ENCODE results near the gene IGLL5.
"Not testable (repeated sequence)": the region's sequence is repeated elsewhere in the genome, so short reads cannot be mapped to it uniquely, and the experiment has no call there.

Gene IGLL5

GRCh38 chr22:22914726-22915669, 27.4 kb downstream of the IGLL5 start:
- no peak for DNase-seq (ENCODE audit: low spot score)

GRCh38 chr22:22915670-22916035, 28.0 kb downstream of the IGLL5 start:
- no peak for DNase-seq (ENCODE audit: low spot score)

- no peak for DNase-seq (ENCODE audit: low spot score)
Observed at GRCh38 chr22:22916215-22916951, 28.8 kb downstream of the IGLL5 start.

- no peak for DNase-seq (ENCODE audit: low spot score)
Observed at GRCh38 chr22:22916952-22917290, 29.3 kb downstream of the IGLL5 start.

GRCh38 chr22:22917377-22917776, 29.8 kb downstream of the IGLL5 start:
- no peak for DNase-seq (ENCODE audit: low spot score)

- DNase-seq (ENCODE audit: low spot score): no peak
Observed at GRCh38 chr22:22918297-22918965, 30.8 kb downstream of the IGLL5 start.

GRCh38 chr22:22919041-22919440, 31.4 kb downstream of the IGLL5 start:
- no peak for DNase-seq (ENCODE audit: low spot score)

GRCh38 chr22:22920104-22920654, 32.6 kb downstream of the IGLL5 start:
- no peak for DNase-seq (ENCODE audit: low spot score)

- DNase-seq (ENCODE audit: low spot score): no peak
Observed at GRCh38 chr22:22920910-22921550, 33.4 kb downstream of the IGLL5 start.

GRCh38 chr22:22921575-22921974, 34.0 kb downstream of the IGLL5 start:
- no peak for DNase-seq (ENCODE audit: low spot score)

- not testable (repeated sequence) for DNase-seq (ENCODE audit: low spot score)
Observed at GRCh38 chr22:22922092-22922953, 34.7 kb downstream of the IGLL5 start.

GRCh38 chr22:22922954-22923319, 35.3 kb downstream of the IGLL5 start:
- DNase-seq (ENCODE audit: low spot score): no peak

GRCh38 chr22:22923379-22923778, 35.8 kb downstream of the IGLL5 start:
- DNase-seq (ENCODE audit: low spot score): no peak

GRCh38 chr22:22923930-22924329, 36.3 kb downstream of the IGLL5 start:
- no peak for DNase-seq (ENCODE audit: low spot score)

- no peak for DNase-seq (ENCODE audit: low spot score)
Observed at GRCh38 chr22:22924369-22925145, 36.9 kb downstream of the IGLL5 start.

GRCh38 chr22:22925146-22925804, 37.7 kb downstream of the IGLL5 start:
- DNase-seq (ENCODE audit: low spot score): no peak

- no peak for DNase-seq (ENCODE audit: low spot score)
Observed at GRCh38 chr22:22925805-22926369, 38.3 kb downstream of the IGLL5 start.

GRCh38 chr22:22926370-22927195, 39.0 kb downstream of the IGLL5 start:
- no peak for DNase-seq (ENCODE audit: low spot score)
